NB4 (cell line): ENCODE measurements around the gene SOX6.

Source experiments
- MYC ChIP-seq: IDR thresholded peaks from 2 replicates; pipeline ENCODE4 v1.6.1; 2011; ENCODE audit warnings: low read depth, low read length
- TF ChIP-seq, protein P1 (sequence below): IDR thresholded peaks from one replicate; pipeline ENCODE4 v1.5.1; 2012; ENCODE audit warnings: low read depth, low read length
- TF ChIP-seq, protein P2 (sequence below): IDR thresholded peaks from 2 replicates; pipeline ENCODE4 v1.6.1; 2011; ENCODE audit warnings: low read depth, low read length

DNA sequence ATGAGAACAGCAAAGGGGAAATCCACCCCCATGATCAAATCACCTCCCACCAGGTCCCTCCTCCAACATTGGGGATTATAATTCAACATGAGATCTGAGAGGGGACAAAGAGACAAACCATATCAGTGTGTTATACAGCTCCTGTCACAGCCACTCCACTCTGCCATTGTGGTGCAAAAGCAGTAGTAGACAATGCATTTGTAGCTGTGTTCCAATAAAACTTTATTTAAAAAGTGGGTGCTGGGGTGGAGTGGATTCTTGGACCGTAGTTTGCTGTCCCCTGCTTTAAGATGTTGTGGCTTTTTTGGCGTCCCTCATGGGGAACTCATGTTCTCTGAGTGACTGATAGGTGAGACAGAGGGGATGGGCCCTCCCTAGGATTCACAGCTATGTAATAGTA lies 399.1 kb downstream of the SOX6 start:
- TF ChIP-seq, protein P1, sequence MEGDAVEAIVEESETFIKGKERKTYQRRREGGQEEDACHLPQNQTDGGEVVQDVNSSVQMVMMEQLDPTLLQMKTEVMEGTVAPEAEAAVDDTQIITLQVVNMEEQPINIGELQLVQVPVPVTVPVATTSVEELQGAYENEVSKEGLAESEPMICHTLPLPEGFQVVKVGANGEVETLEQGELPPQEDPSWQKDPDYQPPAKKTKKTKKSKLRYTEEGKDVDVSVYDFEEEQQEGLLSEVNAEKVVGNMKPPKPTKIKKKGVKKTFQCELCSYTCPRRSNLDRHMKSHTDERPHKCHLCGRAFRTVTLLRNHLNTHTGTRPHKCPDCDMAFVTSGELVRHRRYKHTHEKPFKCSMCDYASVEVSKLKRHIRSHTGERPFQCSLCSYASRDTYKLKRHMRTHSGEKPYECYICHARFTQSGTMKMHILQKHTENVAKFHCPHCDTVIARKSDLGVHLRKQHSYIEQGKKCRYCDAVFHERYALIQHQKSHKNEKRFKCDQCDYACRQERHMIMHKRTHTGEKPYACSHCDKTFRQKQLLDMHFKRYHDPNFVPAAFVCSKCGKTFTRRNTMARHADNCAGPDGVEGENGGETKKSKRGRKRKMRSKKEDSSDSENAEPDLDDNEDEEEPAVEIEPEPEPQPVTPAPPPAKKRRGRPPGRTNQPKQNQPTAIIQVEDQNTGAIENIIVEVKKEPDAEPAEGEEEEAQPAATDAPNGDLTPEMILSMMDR, result no peak
- TF ChIP-seq, protein P2, sequence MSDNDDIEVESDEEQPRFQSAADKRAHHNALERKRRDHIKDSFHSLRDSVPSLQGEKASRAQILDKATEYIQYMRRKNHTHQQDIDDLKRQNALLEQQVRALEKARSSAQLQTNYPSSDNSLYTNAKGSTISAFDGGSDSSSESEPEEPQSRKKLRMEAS, result no peak
- TF ChIP-seq MYC, result no peak
